GM12891 (cell line): ENCODE results near the gene PREPL.

Source experiments
- POLR2A ChIP-seq: IDR thresholded peaks from 2 replicates; pipeline ENCODE4 v1.6.1; 2011; ENCODE audit warnings: low read depth, low read length, control low read depth
- POLR2AphosphoS5 ChIP-seq: IDR thresholded peaks from 2 replicates; pipeline ENCODE4 v1.6.1; 2011; ENCODE audit warnings: low read depth, low read length, control low read depth
- TAF1 ChIP-seq: IDR thresholded peaks from 2 replicates; pipeline ENCODE4 v1.6.1; 2011; ENCODE audit warnings: low read depth, low read length, control low read depth

GRCh38 chr2:44285174-44285573, 76.1 kb downstream of the PREPL start:
- TF ChIP-seq TAF1 (no peak), POLR2A (no peak), POLR2AphosphoS5 (no peak)
